ENCODE measurements around the gene XPO5. TPM values are rescaled to one million over a fixed set of nuclear protein-coding genes. Genes with fewer than 3 reads are reported as not detected.

Gene XPO5
- total and polyA plus RNA-seq, 9 of the 15 experiments (the other 6 are each of a cell fraction or from before 2014, with no cell fraction given) = 36.0 to 170 (median 99.1) TPM

GRCh38 chr6:43541774-43542471 is 33.9 kb downstream of the XPO5 start:
- intact Hi-C loops (cut with micrococcal nuclease) (no loop called here), in situ Hi-C loops (cut with MboI) (no loop called here)
- no peaks in the 10 kb centered on the region for H3K9me1 ChIP-seq (ENCODE audit: control insufficient read depth, insufficient read depth, low read length)
- 96% methylated on average over 8 of the region's 8 CpGs for WGBS (ENCODE audit: insufficient coverage, low coverage, missing lambda C conversion rate)
- no peak overlapping the region for H3K27ac ChIP-seq (ENCODE audit: extremely low read depth, low read depth, low read length)
- TF ChIP-seq ZZZ3 (IDR thresholded peaks at IDR 0.05) (0 out of 2 replicates have a peak, but pooled peaks have one; percentile 8), HMBOX1 (IDR thresholded peaks at IDR 0.05) (no peak)
- peaks cover 92% of the 10 kb centered on the region for H3K36me3 ChIP-seq (ENCODE audit: control insufficient read depth, insufficient read depth, low read length)
- H3K4me3 ChIP-seq = no peak overlapping the region
- no peaks in the 10 kb centered on the region for H4K20me1 ChIP-seq (replicated peaks; ENCODE audit: control insufficient read depth, insufficient read depth, low read length)
- FAIRE-seq (no peak), ATAC-seq (no peak), DNase-seq (ENCODE audit: extremely low read depth in 1 of 4, low spot score in 3 of 4) (no peak)
- CTCF ChIA-PET (ENCODE audit: low intra/inter-chr PET ratio) = no interaction called here
- H3K9ac ChIP-seq (ENCODE audit: insufficient read depth in 1 of 2, low read depth in 2 of 2, low read length in 2 of 2) = no peak overlapping the region
- H3K9me3 ChIP-seq (replicated peaks; ENCODE audit: control insufficient read depth, insufficient read depth, low read depth, low read length) = no peaks in the 10 kb centered on the region
- no peak overlapping the region for H3K4me2 ChIP-seq (ENCODE audit: insufficient read depth, low read length)
- no peak overlapping the region for H2AFZ ChIP-seq (ENCODE audit: low read depth, low read length)
- H3K79me2 ChIP-seq (ENCODE audit: control insufficient read depth, insufficient read depth, low read length) = 0 out of 3 replicates have a peak, but pooled peaks cover 2% of the 10 kb centered on the region
- POLR2A ChIA-PET = interaction anchor here (0.8 to 3.9 kb wide), 5 partner anchors 9 to 523 kb away, joined by 3 to 14 read pairs (median 4); partner anchors contain the start of gene LRRC73
- no peaks in the 10 kb centered on the region for H3K4me1 ChIP-seq (replicated peaks in 1 of 2; ENCODE audit: control insufficient read depth in 2 of 2, insufficient read depth in 2 of 2, low read length in 2 of 2)
- no TSS peak for BruUV-seq (replicated peaks)
- no peaks in the 10 kb centered on the region for H3K27me3 ChIP-seq (ENCODE audit: control insufficient read depth in 2 of 2, insufficient read depth in 2 of 2, low read length in 2 of 2)

- H3K36me3 ChIP-seq (ENCODE audit: control insufficient read depth, insufficient read depth, low read length) = peaks cover 87% of the 10 kb centered on the region
- no peak overlapping the region for H3K4me3 ChIP-seq
- no peak overlapping the region for H2AFZ ChIP-seq (ENCODE audit: low read depth, low read length)
- WGBS (ENCODE audit: insufficient coverage, low coverage, missing lambda C conversion rate) = 98% methylated on average over 5 of the region's 5 CpGs
- no peak overlapping the region for H3K9ac ChIP-seq (ENCODE audit: insufficient read depth in 1 of 2, low read depth in 2 of 2, low read length in 2 of 2)
- no peaks in the 10 kb centered on the region for H3K27me3 ChIP-seq (ENCODE audit: control insufficient read depth in 2 of 2, insufficient read depth in 2 of 2, low read length in 2 of 2)
- TF ChIP-seq BMI1 (IDR thresholded peaks at IDR 0.05; ENCODE audit: low read length) (no peak), PTBP1 (IDR thresholded peaks at IDR 0.05; ENCODE audit: low read depth, low read length) (no peak), RBM25 (IDR thresholded peaks at IDR 0.05; ENCODE audit: low read depth, low read length, severe bottlenecking) (peak; percentile 79), ZNF175 (CRISPR knock-in tag; IDR thresholded peaks at IDR 0.05; ENCODE audit: low read depth) (no peak), ZKSCAN3 (CRISPR knock-in tag; IDR thresholded peaks at IDR 0.05) (no peak), SP2 (IDR thresholded peaks at IDR 0.05; ENCODE audit: extremely low read depth, low read depth, low read length, poor library complexity, severe bottlenecking) (no peak), MEF2A (IDR thresholded peaks at IDR 0.05; ENCODE audit: control insufficient read depth, low read depth, low read length) (no peak), RBFOX2 (IDR thresholded peaks at IDR 0.05; ENCODE audit: low read depth, low read length) (0 out of 2 replicates have a peak, but pooled peaks have one; percentile 28), ZNF121 (CRISPR knock-in tag; conservative IDR thresholded peaks at IDR 0.05) (peak; percentile 91), ZNF134 (CRISPR knock-in tag; conservative IDR thresholded peaks at IDR 0.05) (no peak)
- BruUV-seq (replicated peaks) = no TSS peak
- no peak overlapping the region for H3K4me2 ChIP-seq (ENCODE audit: insufficient read depth, low read length)
- H3K4me1 ChIP-seq (replicated peaks in 1 of 2; ENCODE audit: control insufficient read depth in 2 of 2, insufficient read depth in 2 of 2, low read length in 2 of 2) = no peaks in the 10 kb centered on the region
- ChIA-PET CTCF (ENCODE audit: low intra/inter-chr PET ratio) (no interaction called here), POLR2A (interaction anchor here (0.6 to 1.9 kb wide), 3 partner anchors 15 to 79 kb away, joined by 3 to 6 read pairs (median 4); no protein-coding TSS in a partner anchor)
- FAIRE-seq = no peak
- H3K79me2 ChIP-seq (ENCODE audit: control insufficient read depth, insufficient read depth, low read length) = 0 out of 3 replicates have a peak, but pooled peaks cover 2% of the 10 kb centered on the region
- no peaks in the 10 kb centered on the region for H3K9me3 ChIP-seq (replicated peaks; ENCODE audit: control insufficient read depth, insufficient read depth, low read depth, low read length)
- no peaks in the 10 kb centered on the region for H3K9me1 ChIP-seq (ENCODE audit: control insufficient read depth, insufficient read depth, low read length)
- H4K20me1 ChIP-seq (replicated peaks; ENCODE audit: control insufficient read depth, insufficient read depth, low read length) = no peaks in the 10 kb centered on the region
- in situ Hi-C loops (cut with MboI) (no loop called here), intact Hi-C loops (cut with micrococcal nuclease) (no loop called here)
- no peak for ATAC-seq
- DNase-seq (ENCODE audit: extremely low read depth in 1 of 4, low spot score in 3 of 4) = no peak
- no peak overlapping the region for H3K27ac ChIP-seq (ENCODE audit: extremely low read depth, low read depth, low read length)
These were observed 35.3 kb downstream of the XPO5 start for GRCh38 chr6:43540507-43540906.
